Occipital lobe (tissue), 2 donors: Measurements from ENCODE around the gene HOXD10. TPM values are rescaled to one million over a fixed set of nuclear protein-coding genes. Genes with fewer than 3 reads are reported as not detected.

Experiments
- DNase-seq: peaks from one replicate; lab custom pipeline; 2025; lab: John Stamatoyannopoulos, UW
- total RNA-seq: library from RNA; depleted of rRNA; stranded (reverse); fragments of >200 nt; gene quantifications from one replicate; pipeline ENCODE4 v1.2.3, GENCODE V29; 2014

Gene HOXD10
- total RNA-seq, 1 donor from 2014 or later = not detected

GRCh38 chr2:176122052-176122682 is 5.6 kb downstream of the HOXD10 start:
- DNase-seq = no peak

- no peak for DNase-seq
Measured at GRCh38 chr2:176122683-176123410, 6.3 kb downstream of the HOXD10 start, which contains the start of gene HOXD9. Gene HOXD9, plus strand, starts transcription at chr2:176122719. Its CDS starts 50 bp downstream, at chr2:176122769.

- no peak for DNase-seq
Measured at GRCh38 chr2:176123411-176124109, 7.0 kb downstream of the HOXD10 start.

DNA sequence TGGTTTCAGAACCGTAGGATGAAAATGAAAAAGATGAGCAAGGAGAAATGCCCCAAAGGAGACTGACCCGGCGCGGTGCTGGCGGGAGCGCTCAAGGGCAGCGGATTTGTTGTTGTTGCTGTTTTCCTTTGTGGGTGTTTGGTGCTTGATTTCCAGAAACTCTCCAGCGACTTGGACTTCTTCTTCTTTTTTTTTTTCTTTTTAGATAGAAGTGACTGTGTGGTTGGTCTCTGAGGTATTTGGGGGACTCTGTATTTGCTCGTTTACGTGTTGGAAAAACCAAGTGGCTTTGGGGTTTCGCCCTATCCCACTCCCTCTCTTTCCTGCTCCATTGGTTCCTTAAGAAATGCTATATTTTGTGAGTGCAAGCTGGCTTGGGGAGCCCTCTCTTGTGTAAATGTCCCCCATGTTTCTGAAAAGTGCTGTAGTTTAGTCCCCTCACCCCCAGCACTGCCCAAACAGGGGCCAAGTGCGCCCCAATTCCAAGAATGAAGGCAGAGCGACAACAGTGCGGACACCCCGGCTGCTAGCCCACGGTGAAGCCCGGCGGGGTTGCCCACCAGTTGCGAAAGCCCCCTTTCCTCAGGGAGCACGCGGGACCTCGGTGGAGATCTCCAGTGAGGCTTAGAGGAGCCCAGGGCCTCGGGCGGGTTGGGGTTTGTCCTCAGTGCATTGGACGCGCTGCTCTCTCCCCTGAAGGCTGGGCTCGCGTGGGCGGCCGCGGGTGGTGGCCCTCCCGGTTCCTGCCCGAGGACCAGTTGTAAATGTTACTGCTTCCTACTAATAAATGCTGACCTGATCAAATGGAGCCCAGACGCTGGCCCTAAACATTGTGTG is 7.8 kb downstream of the HOXD10 start:
- DNase-seq = no peak

DNA sequence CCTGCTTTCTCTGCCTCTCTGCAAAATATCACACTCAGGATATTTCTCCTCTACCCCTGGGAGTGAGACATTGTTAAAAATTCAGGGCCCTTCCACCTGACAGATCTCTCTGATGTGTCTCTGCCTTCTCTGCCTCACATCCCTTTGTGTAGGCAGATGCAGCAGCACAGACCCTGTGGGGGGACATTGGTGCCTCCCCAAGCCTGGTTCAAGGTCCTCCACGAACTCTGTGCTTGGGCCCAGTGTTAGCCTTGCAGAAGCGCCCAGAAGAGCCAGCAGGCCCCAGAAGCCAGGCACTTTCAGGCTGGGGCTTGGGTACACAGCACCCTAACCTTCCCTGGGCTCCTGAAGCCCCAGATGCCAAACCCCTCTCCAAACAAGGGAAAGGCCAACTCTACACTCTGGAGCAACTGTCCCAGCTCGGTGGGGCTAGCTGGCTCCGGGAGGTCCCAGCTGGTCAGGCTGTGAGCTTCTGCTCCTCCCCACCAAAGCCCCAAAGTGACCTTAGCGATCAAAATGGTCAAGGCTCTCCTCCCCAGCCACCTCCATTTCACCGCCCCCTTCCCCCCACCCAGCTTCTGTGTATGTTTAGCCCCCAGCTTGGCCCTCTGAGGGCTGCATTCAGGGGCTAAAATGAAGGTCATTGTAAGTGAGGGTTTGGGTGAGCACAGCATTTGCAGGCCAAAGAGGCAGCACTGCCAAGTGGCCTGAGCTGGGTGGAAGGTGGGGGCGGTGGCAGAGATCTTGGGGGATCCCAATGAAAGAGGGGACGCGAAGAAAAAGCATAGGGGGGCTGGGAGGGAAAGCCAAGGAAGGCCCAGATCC is 8.6 kb downstream of the HOXD10 start:
- no peak for DNase-seq

DNA sequence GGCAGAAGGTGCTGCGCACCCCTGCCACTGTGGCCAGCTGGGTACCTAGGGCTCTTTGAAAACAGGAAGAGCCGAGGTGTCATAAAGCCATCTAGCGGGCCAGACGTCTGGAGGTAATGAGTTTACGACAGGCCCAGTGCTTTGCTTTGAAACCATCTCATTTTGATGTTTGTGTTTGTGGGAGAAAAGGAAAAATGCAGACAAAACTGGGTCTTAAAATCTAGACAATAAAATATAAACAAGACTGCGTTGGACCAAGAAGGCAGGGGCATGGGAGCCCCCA is 9.1 kb downstream of the HOXD10 start:
- DNase-seq = no peak

GRCh38 chr2:176126929-176127773 is 10.6 kb downstream of the HOXD10 start:
- peak; percentile 9 for DNase-seq

- DNase-seq = no peak
Measured at GRCh38 chr2:176127774-176128072, 11.1 kb downstream of the HOXD10 start.

DNA sequence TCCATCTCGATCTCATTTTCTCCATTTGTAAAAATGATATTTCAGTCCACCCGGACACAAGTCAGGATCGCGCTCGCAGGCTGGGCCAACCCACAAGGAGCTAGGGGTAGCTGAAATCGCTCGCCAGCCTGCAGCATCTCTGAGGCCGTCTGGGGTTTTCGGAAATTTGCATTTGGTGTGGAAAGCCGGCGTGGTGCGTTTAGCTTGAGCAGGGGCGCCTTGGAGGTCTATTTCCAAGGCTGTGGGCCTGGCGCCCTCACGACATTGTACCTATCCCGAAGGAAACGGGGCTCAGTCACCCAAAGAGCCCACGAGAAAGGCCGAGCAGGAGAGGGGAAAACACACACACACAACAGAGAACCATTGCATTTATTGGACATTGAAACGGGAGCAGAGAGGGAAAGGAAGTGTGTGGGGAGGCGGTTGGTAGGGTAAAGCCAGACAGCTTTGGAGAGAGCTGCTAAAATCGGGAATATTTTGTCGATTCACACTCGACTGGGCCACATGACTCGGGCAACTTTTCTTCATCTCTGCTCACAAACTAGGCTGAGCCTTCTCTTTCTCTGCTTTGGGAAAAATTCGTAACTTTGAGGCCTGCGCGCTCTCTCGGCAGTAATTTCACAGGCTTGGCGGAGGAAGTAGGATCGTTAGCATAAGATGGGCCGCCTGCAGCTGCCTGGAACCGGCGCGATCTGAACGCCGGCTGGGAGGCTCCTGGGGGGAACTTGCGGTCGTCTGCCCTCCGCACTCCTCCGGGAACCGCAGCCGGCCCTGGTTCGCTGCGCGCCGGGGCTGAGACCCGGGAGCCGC is 11.8 kb downstream of the HOXD10 start:
- DNase-seq = no peak

- DNase-seq = no peak
Measured at GRCh38 chr2:176128982-176129796, 12.6 kb downstream of the HOXD10 start, which contains the start of gene HOXD8. Gene HOXD8, plus strand, starts transcription at chr2:176129705. Its CDS starts 662 bp downstream, at chr2:176130367.

DNA sequence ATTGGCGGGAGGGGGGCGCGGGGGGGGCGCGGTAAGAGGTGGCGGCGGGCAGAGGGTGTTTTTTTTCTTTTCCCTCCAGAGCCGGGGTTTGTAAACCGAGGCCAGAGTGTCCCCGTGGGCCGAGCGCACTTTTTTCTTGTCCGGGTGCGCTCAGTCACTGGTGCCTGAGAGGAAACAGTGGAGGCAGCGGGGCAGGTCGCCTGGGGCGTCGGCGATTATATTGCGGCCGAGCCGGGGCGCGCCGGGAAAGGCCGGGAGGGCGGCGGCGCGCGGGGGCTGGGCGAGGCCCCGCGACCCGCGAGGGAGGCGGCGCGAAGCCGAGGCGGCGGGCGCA is 13.2 kb downstream of the HOXD10 start:
- DNase-seq = no peak

- DNase-seq = no peak
Measured at GRCh38 chr2:176130147-176130956, 13.8 kb downstream of the HOXD10 start.

- DNase-seq = no peak
Measured at GRCh38 chr2:176130957-176131847, 14.6 kb downstream of the HOXD10 start.

DNA sequence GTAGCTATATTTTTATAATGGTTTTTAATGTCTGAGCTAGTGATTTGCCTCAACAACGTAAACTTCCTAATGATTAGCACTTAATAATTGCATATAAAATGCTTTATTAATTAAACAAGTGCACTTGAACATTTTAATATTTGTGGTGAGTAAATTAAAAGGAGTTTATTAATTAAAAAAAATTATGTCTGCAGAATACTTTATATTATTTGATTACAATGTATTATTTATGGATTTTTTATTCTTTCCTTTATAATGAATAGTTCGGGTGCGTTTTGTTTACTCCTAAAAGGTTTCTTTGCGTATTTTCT is 15.2 kb downstream of the HOXD10 start:
- no peak for DNase-seq

- DNase-seq = no peak
Measured at GRCh38 chr2:176132205-176133171, 15.9 kb downstream of the HOXD10 start.

DNA sequence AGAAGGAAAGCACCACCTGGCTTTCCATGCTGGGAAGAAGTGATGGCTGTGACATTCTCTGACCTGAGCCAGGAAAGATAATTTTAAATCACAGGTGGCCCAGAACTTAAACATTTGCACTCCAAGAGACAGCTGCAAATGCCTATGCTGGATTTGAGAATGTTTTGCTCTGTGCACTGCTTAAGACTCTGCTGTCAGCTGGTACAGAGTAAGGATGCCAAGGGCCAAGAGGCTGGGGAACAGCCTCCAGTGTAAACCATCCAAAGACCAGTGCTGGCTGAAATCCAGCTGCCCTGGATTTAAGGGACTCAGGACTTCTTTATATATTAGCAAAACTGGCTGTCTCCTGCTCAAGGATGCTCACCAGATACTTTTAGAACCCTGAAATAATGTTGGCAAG is 16.8 kb downstream of the HOXD10 start:
- DNase-seq = no peak
